Measurements from ENCODE around the gene ACTR5.

Gene ACTR5

DNA sequence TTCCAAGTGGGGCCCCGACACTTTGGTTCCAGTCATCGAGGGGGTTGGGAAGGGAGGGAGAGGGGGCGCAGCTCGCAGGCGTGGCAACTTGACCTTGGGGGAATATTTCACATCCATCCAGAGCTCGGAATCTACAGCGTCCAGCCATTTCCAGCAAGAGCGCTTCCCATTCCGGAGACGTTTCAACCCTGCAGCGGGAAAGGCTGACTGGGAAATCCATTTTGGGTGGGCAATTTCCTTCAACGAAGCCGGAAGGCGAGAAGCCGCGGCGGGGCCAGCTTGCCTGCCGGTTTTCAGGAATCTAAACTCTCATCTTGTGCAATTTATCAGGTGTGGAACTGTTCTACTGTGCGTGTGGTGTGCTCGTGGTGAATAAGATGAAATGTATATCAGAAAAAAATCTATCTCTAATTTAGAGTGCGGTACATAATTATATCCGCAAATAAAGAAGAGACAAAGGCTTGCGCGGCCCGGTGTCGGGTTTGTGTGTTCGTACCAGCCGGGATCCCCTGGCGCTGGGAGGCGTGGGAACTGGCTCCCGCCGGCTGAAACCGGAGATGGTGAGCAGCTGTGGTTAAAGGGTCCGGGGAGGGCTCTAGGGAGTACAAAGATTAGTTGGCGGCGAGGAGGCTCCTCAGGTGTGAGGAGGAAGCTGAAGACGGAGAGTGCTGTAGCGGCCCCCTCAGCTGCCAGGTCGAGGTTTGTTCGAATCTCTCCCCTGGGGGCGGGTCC is 19.2 kb upstream of the ACTR5 start:
- no peak for DNase-seq (ENCODE audit: low spot score)

DNA sequence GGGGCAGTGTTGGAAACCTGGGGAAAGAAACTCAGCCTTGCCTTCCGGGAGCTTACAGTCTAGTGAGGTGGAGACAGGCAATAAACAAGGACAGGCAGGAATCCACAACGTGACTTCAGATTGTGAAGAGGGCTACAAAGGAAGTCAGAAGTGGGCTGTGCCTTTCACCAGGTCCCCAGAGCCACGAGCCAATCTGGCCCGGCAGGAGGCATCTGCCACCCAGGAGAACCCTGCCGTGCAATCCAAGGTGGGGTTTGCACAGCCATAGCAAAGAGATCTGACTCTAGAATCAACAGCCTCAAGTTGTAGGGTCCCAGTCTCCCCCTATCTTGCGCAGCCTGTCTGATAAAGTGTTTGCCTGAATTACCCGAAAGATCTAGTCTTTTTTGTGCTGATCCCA is 18.5 kb upstream of the ACTR5 start:
- no peak for DNase-seq (ENCODE audit: low spot score)

DNA sequence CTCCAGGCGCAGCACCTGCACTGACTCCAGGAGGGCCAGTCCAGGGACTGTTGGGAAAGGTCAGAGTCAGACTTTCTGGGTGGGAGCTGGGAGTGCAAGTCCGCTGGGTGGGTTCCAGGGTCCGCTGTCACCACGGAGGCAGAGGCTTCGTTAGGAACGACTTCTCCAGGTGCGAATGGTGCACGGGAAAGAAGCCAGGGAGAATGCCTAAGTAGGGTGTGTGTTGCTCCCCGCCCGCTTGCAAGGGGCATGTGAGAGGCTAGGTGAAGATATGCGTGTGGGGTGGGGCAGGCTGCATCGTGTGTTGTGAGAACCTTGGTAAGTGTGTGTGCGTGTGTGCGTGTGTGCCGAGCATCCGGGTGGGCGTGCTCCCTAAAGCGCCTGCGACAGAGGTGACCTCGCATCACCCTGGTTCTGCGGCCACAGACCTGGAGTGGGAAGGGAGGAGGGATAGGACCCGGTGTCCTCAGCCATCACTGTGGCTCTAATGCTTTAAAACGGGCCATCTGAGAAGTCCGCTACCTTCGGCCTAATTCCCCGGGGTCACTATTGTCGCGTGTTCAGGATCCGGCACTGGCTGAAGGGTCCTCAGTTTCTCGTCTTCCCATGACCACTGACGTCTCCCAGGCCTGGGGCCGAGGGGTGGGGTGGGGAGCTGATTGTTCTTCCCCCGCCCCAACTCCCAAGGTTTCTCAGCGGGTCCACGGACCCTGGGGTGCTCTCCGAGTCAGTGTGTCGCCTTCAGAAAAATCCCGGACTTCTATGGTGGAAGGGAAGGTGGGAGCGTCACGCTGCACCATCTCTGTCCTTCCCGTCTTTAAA is 17.9 kb upstream of the ACTR5 start:
- DNase-seq (ENCODE audit: low spot score): no peak

DNA sequence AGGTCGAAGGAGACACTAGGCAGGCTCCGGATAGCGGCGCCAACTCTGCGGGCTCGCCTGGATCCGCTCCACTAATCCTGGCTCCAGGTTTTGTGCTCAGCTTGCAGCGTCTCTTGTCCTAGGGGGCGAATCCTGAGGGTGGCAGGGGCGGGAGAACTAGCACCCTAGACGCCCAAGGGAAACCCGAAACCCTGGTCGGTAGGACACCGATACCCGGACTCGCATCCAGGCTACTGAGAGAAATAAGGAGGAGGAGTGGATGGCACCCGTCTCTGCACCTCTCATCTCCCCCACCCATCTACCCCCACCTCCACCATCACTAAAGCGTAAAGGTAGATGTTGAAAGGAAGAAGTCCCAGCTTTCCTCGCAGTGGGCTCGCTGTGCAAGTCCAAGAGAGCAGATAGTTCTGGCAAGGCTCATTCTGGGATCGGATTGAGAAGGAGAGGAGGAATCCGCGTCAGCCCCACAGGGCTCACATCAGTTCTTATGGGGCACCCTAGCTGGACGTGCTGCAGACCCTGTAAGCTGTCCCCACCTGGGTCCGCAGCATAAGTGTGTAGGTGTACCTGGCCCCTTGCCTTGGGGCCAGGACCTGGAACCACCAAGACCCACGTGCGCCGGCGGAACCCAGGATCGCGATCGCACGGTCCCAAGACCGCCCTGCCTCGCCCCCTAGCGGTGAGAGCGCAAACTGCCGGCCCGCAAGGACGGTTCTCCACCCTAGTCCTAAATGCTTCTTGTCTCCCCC is 17.1 kb upstream of the ACTR5 start:
- DNase-seq (ENCODE audit: low spot score): peak; percentile 89

DNA sequence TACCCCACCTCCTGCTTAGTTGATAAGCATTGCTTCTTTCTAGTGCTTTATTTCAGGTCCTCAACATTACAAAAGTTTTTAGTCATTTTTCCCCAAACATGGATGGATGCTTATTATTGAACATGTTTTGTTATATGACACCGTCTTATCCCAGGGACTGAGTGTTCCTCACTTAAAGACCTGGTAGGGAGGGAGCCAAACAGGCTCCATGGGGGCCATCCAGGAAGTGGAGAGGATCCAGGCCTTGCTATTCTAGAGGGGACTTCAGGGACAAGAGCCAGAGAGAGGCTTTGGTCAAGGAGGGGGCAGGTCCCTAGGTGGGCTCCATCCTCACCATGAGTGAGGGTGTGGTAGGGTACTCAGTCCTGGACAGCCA is 16.5 kb upstream of the ACTR5 start:
- no peak for DNase-seq (ENCODE audit: low spot score)

DNA sequence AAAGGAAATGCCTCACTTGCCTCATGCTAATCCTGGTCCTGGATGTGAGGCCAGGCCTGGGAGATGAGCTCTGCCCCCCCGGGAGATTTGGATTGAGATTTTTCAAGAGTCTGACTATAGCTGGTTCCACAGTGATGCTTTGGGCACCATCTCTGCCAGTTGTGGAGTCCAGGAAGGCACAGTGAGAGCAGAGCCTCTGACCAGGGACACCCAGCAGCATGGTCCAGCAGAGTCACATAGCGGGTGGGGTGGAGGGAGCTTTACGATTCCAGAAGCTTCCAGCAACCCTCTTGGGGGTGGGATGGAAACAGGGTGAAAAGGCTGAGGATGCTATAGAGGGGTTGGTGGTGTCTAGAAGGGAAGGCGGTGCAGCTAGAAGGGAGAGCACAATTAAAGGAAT is 15.3 kb upstream of the ACTR5 start:
- DNase-seq (ENCODE audit: low spot score): no peak

DNA sequence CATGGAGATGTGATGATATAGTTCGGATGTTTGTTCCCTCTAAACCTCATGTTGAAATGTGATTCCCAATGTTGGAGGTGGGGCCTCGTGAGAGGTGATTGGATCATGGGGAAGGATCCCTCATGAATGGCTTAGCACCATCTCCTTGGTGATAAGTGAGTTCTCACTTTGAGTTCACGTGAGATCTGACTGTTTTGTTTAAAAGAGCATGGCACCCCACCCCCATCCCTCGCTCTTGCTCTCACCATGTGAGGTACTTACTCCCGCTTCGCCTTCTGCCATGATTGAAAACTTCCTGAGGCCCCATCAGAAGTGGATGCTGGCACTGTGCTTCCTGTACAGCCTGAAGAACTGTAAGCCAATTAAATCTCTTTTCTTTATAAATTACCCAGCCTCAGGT is 13.1 kb upstream of the ACTR5 start:
- DNase-seq (ENCODE audit: low spot score): no peak

DNA sequence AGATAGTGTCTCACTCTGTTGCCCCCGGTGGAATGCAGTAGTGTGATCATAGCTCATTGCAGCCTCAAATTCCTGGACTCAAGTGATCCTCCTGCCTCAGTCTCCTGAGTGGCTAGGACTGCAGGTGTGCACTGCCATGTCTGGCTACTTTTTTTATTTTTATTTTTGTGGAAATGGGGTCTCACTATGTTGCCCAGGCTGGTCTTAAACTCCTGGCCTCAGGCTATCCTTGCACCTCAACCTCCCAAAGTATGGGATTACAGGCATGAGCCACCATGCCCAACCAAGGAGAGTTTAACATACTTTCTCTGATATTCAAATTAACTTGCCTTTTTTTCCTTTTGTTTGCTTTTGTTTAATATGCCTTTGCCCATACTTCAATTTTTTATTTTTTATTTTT is 10.4 kb upstream of the ACTR5 start:
- DNase-seq (ENCODE audit: low spot score): no peak

DNA sequence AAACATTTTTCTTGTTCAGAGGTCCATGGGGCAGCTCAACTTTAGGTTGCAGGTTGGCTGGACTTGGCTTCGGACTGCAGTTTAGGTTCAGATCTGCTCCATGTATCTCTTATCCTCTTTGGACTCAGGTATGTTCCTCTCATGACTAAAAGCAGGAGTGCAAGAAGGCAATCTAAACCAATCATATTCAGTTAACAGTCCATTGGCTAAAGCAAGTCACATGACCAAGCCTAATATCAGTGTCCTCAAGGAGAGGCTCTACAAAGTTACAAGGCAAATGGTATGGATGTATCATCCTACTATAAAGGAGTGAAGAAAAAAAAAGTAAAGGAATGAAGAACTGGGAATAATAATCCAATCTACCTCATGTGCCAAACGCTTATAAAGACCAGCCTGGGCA is 2.5 kb upstream of the ACTR5 start:
- no peak for DNase-seq (ENCODE audit: low spot score)

DNA sequence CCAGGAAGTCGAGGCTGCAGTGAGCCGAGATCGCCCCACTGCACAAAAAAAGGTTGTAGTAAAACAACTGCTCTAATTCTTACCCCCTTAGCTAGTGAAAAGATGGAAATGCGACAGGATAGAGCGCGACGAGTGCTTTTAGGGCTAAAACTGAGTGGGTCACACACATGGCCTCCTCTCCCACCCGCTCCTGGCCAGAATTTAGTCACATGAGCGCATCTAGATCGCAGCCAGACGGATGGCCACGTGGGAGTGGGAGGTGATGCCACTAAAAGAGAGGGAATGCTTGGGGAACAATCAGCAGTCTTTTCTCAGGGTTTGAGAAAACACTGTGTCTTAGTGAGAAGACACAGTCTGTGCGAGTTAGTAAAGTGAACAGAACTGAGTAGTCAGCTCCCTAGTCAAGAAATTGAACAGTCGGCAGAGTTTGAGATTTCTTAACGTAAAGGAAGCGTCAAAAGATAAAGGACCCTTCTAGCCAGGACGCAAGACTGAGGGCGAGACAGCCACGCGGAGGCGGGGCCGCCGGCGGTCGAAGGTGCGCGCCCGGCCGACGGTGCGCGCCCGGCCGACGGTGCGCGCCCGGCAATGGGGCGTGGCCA is 664 bp upstream of the ACTR5 start:
- DNase-seq (ENCODE audit: low spot score): no peak

DNA sequence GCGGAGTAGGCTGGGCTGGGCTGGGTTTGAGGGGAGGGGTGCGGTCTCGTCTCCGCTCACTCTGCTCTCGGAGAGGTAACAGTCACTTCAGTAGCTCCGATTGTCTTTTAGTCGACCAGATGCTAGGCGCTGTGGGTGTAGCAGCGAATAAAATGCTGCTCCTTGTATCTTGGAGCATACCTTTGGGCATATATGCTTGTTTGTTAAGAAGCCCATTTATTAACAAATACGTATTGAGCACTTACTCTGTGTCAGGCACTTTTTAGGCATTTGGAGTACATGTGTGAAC is 545 bp downstream of the ACTR5 start:
- no peak for DNase-seq (ENCODE audit: low spot score)

DNA sequence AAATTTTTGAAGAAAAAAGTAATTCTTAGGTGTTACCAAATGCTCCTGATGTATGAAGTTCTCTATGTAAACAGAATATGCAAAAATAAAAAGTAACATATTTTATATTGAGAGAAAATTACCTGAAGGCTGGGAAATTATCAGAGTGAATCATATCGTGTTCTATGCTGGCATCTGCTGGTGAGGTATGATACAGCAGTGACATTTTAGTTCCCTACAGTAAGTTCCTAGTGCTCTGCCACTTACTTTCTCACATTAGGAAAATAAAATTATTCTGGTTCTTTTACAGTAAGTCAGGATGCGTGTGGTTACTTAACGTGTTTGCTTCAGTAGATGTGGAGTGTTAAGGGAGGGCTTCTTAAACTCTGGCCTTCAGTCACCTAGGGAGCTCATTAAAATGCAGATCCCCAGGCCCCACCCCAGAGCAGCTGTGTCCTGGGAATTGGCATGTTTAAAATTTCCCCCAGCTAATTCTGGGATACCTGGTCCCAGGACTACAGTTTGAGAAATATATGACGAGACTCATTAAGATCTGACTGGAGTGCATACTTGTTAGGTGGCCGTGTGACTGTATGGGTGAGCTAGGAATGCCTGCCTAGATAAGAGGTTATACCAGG is 3.2 kb downstream of the ACTR5 start:
- peak; percentile 47 for DNase-seq (ENCODE audit: low spot score)

DNA sequence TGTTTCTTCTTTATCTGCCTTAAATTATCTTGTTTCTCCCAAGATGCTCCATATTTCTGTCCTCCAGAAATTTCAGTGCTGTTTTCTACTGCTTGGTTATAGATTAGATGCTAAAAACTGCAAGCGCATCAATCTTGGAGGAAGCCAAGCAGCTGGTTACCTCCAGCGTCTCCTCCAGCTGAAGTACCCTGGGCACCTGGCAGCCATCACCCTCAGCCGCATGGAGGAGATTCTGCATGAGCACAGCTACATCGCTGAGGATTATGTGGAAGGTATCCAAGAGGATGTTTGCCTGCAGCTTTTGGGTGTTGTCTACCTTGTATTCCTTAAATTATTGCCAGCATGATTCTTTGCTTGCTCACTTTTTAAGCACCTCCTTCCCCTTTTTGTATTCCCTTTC is 3.8 kb downstream of the ACTR5 start:
- DNase-seq (ENCODE audit: low spot score): no peak

DNA sequence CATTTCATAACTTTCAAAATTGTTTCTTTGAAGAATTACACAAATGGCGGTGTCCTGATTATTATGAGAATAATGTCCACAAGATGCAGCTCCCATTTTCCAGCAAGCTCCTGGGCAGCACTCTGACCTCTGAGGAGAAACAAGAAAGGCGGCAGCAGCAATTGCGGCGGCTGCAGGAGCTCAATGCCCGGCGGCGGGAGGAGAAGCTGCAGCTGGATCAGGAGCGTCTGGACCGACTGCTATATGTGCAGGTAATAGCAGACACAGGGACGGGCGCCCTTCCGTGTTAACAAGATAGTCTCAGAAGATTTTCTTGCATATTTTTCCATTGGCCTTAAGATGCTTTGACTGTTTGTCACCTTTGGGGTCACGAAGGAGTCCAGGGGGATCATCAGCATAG is 6.7 kb downstream of the ACTR5 start:
- DNase-seq (ENCODE audit: low spot score): no peak

DNA sequence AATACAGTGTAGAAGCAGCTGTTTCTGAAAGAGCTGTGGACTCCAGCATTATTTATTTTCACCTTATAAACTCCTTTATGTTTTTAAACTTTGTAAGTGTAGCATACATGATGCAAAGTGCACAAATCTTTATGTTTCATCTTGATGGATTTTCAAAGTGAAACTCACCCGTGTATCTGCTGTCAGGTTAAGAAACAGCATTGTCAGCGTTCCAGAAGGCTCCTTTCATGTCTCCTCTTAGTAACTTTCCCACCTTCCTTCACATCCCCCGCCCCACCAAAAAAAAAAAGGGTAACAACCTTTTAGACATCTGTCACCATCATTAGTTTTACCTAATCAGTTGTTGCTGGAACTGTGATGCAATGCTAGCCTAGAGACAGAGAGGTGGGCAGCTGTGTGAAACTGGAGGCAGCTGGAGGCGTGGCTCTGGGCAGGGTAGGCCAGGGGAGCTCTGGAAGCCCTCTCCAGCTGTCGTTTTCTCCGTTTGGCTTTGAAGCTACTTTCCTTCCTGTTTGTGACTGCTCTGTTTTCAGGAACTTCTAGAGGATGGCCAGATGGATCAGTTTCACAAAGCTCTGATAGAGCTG is 7.2 kb downstream of the ACTR5 start:
- DNase-seq (ENCODE audit: low spot score): no peak

DNA sequence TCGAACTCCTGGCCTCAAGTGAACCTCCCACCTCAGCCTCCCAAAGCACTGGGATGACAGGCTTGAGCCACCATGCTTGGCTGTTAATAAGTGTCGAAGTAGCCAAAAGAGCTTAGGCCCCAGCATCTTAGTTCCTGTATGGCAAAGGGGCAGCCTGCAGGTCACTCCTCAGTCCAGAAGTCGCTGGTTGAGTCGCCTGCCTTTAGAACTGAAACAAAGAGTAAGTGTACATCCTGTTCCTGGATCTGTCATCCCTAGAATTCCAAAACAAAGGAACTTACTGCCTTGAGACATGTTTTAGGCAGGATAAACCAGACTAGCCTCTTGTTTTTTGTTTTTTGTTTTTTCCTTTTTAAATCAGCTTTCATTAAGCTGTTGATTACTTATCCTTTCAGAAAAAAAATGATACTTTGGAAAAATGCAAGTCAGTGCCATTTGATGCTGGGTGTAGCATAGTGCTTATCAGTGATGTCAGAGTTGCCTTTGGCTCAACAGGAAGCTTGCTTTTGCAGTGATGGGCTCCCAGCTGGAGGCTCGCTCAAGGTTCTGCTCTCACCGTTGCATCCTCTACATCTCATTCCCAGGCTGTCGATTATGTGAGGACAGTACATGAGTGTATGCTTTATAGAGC is 9.0 kb downstream of the ACTR5 start:
- no peak for DNase-seq (ENCODE audit: low spot score)

DNA sequence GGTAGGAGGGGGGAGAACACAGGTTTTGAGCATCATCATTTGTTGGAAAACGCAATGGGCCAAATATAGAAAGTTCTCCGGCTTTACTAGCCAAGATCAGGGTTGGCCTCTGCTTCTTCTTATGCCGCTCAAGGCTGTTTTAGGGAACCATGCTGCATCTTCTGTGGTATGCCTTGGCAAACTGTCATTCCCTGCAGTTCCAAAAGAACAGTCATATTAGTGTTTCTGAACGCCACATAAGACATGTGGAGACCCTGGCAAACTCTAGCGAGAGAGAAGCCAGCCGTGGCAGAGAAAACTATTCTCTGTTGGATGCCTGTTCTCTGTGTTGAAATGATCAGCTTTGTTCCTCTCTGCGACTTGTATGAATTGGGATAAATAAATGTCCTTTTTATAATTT is 10.8 kb downstream of the ACTR5 start:
- DNase-seq (ENCODE audit: low spot score): no peak

DNA sequence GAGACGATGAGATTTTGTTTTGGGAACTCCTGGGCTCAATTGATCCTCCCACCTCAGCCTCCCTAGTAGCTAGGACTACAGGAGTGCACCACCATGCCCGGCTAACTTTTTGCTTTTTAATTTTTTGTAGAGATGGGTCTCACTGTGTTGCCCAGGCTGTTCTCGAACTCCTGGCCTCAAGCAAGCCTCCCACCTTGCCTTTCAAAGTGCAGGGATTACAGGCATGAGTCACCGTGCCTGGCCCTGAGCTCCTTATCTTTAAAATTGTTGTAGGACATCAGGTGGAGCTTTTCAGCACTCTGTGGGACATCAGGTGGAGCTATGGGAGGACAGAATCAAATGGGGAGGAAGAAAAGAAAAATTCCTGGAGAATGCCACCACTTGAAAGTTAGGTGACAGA is 12.7 kb downstream of the ACTR5 start:
- no peak for DNase-seq (ENCODE audit: low spot score)

DNA sequence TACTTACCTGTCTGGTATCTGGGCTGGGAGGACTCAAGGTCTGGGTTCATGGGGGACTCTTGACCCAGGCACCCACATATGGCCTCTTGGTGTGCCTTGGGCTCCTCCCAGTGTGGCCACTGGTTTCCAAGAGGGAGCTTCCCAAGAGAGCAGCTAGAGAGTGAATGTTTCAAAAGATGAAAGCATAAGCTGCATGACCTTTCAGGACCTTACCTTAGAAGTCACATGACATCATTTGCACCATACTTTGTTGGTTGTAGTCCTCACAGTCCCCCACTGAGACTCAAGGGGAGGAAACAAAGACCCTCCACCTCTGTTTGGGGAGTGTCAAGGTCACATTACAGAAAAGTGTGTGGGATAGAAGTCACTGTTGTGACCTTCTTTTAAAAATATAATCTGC is 13.9 kb downstream of the ACTR5 start:
- no peak for DNase-seq (ENCODE audit: low spot score)

DNA sequence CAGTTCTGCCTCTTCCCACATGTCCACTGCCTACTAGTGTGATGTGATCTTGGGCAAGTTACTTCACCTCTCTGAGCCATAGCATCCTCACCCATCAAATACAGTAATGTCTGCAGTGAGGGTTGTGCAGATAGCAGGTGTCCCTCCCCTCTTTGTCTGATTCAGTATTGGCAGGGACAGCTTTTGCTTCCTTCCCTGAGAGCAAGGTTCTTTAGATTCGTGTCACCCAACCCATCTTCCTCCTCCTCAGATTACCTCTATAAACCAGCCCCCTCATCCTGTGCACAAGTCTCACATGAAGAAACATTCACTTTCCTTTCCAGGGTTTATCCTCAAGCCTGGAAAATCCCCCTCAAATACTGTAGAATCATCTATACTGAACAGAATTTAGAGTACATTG is 15.4 kb downstream of the ACTR5 start:
- DNase-seq (ENCODE audit: low spot score): no peak
